Forelimb muscle (tissue), 1 donor: Measurements from ENCODE around the gene GCSAM. TPM values are rescaled to one million over a fixed set of nuclear protein-coding genes. Genes with fewer than 3 reads are reported as not detected.
A peak's percentile ranks its signal among the peaks of the same experiment; 100 is the strongest.

ENCODE experiments used
- DNase-seq: peaks from one replicate; pipeline ENCODE4 v3.0.0-alpha.2; 2013; ENCODE audit warnings: low read depth
- polyA plus RNA-seq: library from polyadenylated mRNA; unstranded; fragments of 120-200 nt; gene quantifications from one replicate; pipeline ENCODE4 v1.2.1, GENCODE V29; 2013; ENCODE audit not compliant: insufficient read length

GCSAM gene, protein sequence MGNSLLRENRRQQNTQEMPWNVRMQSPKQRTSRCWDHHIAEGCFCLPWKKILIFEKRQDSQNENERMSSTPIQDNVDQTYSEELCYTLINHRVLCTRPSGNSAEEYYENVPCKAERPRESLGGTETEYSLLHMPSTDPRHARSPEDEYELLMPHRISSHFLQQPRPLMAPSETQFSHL
- 1.0 TPM for polyA plus RNA-seq

- DNase-seq = no peak
These were observed at the start of gene GCSAM for GRCh38 chr3:112132975-112133448. GCSAM (minus strand) TSS chr3:112133248; CDS start chr3:112133120, 128 bp downstream.

- no peak for DNase-seq
These were observed 42.6 kb upstream of the GCSAM start for GRCh38 chr3:112175646-112176045.

- DNase-seq = no peak
These were observed 42.0 kb upstream of the GCSAM start for GRCh38 chr3:112175037-112175436.

GRCh38 chr3:112171144-112171543 lies 38.1 kb upstream of the GCSAM start:
- no peak for DNase-seq

DNA sequence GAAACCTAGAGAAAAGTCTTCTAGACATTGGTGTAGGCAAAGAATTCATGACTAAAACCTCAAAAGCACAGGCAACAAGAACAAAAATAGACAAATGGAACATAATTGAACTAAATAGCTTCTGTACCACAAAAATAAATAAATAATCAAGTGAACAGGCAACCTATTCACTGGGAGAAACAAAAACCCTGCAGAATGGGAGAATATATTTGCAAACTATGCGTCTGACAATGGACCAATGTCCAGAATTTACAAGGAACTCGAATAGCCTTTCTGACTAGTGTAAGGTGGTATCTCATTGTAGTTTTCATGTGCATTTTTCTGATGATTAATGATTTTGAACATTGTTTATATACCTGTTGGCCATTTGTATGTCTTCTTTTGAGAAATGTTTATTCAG lies 37.0 kb upstream of the GCSAM start:
- no peak for DNase-seq

GRCh38 chr3:112167758-112168157 lies 34.7 kb upstream of the GCSAM start:
- no peak for DNase-seq

DNA sequence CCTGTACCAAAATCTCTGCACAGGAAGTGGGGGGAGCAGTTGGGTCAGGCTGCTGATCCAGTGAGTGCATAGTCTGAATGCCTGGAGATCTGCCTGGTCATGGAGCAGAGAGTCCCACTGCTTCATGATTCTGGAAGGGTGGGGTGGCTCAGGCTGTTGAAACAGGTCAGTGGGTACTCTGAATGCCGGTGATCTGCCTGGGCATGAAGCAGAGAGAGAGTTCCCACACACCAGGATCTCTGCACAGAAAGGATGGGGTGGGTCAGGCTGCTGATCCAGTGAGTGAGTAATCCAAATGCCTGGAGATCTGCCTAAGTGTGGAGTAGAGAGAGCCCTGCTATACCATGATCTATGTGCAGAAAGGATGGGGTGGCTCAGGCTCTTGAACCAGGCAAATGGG lies 16.1 kb upstream of the GCSAM start:
- DNase-seq = no peak

DNA sequence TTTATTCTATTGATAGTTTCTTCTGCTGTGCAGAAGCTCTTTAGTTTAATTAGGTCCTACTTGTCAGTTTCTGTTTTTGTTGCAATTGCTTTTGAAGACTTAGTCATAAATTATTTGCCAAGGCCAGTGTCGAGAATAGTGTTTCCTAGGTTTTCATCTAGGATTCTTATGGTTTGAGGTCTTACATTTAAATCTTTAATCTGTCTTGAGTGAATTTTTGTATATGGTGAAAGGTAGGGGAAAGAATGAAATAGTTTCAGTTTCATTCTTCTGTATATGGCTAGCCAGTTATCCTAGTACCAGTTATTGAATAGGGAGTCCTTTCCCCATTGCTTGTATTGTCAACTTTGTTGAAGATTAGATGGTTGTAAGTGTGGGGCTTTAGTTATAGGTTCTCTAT lies 10.6 kb upstream of the GCSAM start:
- no peak for DNase-seq

GRCh38 chr3:112143251-112143650 lies 10.2 kb upstream of the GCSAM start:
- no peak for DNase-seq

DNA sequence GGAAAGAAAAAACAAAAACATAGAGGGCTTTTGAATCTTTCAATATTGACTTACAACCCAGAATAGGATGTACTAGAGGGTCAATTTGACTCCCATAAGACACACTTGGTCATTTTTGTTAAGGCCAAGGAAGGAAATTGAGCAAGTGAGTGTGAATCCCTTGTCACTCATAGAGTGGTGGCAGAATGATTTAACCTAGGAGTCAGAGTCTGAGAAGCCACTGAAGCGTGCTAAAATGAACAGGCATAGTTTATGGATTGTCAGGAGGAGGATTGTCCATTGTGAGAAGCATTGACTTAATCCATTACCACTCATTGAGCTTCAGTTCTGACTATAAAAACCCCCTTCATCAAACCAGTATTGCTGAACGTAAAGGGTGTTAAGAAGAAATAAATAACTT lies 8.2 kb upstream of the GCSAM start:
- DNase-seq = no peak

DNA sequence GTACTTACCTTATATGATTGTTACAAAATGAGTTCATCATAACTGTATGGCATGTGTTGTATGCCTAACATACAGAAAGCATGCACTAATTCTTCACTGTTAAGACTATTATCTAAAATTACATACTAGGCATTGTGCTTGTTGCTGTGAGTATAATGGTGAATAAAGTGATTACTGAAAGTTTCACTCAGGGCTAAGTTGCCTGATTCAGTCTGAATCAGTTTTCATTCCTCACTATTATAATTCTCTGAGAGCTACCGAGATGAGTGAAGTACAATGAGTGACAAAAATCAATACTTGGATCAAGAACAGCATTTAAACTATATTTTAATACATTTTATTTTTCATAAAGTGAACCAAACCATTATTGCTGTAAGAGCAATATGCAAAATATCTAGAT lies 7.5 kb upstream of the GCSAM start:
- DNase-seq = no peak

- DNase-seq = no peak
These were observed 5.3 kb upstream of the GCSAM start for GRCh38 chr3:112138219-112138969.

- DNase-seq = no peak
These were observed 4.7 kb upstream of the GCSAM start for GRCh38 chr3:112137781-112138180.

- DNase-seq = no peak
These were observed 4.1 kb upstream of the GCSAM start for GRCh38 chr3:112136959-112137693.

GRCh38 chr3:112136046-112136445 lies 3.0 kb upstream of the GCSAM start:
- DNase-seq = peak; percentile 31

- no peak for DNase-seq
These were observed 1.5 kb upstream of the GCSAM start for GRCh38 chr3:112134335-112135124.

DNA sequence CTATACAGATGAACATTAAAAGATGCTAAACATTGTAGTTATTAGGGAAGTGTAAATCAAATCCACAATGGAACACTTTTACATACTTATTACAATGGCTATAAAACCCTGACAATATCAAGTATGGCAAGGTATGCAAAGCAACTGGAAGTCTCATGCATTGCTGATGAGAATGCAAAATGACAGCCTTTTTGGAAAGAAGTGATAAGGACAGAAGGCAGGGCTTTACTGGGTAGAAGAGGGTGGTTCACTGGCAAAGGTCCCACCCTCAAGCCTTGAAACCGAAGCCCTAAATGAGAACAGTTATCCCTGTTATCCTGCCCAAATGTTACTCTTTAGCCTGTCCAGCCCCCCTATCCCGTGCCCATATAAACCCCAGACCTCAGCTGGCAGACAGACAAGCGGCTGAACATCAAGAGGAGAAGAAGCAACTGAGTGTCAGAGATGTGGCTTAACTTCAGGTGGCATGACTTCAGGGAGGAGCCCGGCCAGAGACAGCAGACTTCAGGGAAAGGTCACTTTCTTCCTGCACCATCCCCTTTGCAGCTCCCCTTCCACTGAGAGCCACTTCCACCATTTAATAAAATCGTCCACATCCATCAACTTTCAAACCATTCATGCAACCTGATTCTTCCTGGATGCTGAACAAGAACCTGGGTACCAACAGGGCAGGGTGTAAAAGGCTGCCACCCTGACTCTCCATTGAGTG lies 732 bp upstream of the GCSAM start:
- DNase-seq = no peak

DNA sequence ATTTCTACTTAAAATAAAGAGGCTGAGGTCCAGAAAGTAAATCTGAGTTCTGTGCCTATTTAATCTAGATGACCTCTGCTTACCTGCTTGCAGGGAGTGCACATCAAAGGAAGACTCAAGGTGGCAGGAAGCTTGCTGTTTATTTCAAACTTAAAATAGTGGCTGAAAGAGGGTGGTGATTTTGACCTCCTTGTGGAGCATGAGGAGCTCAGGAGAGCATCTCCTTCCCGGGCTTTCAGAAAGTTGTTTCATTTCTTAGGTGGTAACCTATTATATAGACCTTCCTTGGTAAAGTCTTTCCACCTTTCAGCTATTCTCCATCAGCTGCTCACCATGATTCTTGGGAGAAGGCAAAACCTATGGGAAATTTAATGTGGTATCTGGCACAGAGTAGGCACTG lies 494 bp downstream of the GCSAM start:
- no peak for DNase-seq

GRCh38 chr3:112132088-112132487 lies 960 bp downstream of the GCSAM start:
- DNase-seq = no peak

- DNase-seq = no peak
These were observed 1.9 kb downstream of the GCSAM start for GRCh38 chr3:112131111-112131510.

DNA sequence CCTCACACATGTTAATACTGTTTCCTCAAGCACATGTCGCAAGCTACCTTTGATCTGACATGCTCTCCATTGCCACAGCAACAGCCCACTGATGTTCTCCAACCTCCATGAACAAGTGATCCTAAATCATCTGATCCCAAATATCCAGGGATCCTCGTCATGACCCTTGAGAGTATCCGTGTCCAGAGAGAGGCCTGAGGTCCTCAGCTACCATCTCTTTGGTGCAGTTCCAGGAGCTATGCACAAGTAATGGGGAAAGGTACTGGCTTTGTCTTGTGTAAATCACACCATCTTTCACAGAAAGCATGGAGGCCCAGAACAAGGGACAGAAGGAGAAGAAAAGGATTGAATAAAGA lies 2.4 kb downstream of the GCSAM start:
- no peak for DNase-seq
